ENCODE data around the gene HMOX2. TPM values are rescaled to one million over a fixed set of nuclear protein-coding genes. Genes with fewer than 3 reads are reported as not detected.
A peak's percentile ranks its signal among the peaks of the same experiment; 100 is the strongest.

The HMOX2 gene
- total and polyA plus RNA-seq, 4 donors: 37.6 to 57.8 (median 51.3) TPM

GRCh38 chr16:4552541-4552940, 76.3 kb downstream of the HMOX2 start:
- no peak overlapping the region for H3K9ac ChIP-seq (ENCODE audit: insufficient read depth in 1 of 2, low read length in 2 of 2)
- ATAC-seq (ENCODE audit: insufficient read depth, low FRiP score) (no peak), DNase-seq (peak; percentile 42 to 86 (median 64))
- no peaks in the 10 kb centered on the region for H3K27me3 ChIP-seq (ENCODE audit: control insufficient read depth in 3 of 3, insufficient read depth in 3 of 3, low read length in 2 of 3)
- H3K27ac ChIP-seq (ENCODE audit: low read depth in 1 of 2, low read length in 1 of 2): no peak overlapping the region
- peaks cover 0 to 16% (median 0%) of the 10 kb centered on the region in 5 donors for H3K4me1 ChIP-seq (ENCODE audit: control insufficient read depth in 5 of 5, insufficient read depth in 5 of 5, low read length in 5 of 5)
- H3K4me3 ChIP-seq: no peak overlapping the region
- TF ChIP-seq CTCF (IDR thresholded peaks at IDR 0.05; ENCODE audit: control extremely low read depth, extremely low read depth): no peak
- 64 to 78% methylated on average over 3 of the region's 3 CpGs for WGBS, 2 donors
- no peaks in the 10 kb centered on the region for H3K9me3 ChIP-seq (ENCODE audit: control insufficient read depth in 4 of 4, insufficient read depth in 3 of 4, low read length in 3 of 4)
- no peaks in the 10 kb centered on the region for H3K36me3 ChIP-seq (ENCODE audit: control insufficient read depth in 4 of 4, insufficient read depth in 4 of 4, low read length in 4 of 4)

GRCh38 chr16:4556112-4556511, 79.9 kb downstream of the HMOX2 start, which contains the start of gene C16orf96:
TSS of gene C16orf96 (plus strand) at chr16:4556340. CDS start at chr16:4556490, 150 bp downstream.
- Histone ChIP-seq H3K27ac (ENCODE audit: low read depth in 1 of 2, low read length in 1 of 2) (no peak within 1 kb of the TSS), H3K27me3 (ENCODE audit: control insufficient read depth in 3 of 3, insufficient read depth in 3 of 3, low read length in 2 of 3) (no peaks in the 10 kb centered on the region), H3K9ac (ENCODE audit: insufficient read depth in 1 of 2, low read length in 2 of 2) (no peak within 1 kb of the TSS), H3K36me3 (ENCODE audit: control insufficient read depth in 4 of 4, insufficient read depth in 4 of 4, low read length in 4 of 4) (no peaks in the 10 kb centered on the region), H3K9me3 (ENCODE audit: control insufficient read depth in 4 of 4, insufficient read depth in 3 of 4, low read length in 3 of 4) (no peaks in the 10 kb centered on the region), H3K4me1 (ENCODE audit: control insufficient read depth in 5 of 5, insufficient read depth in 5 of 5, low read length in 5 of 5) (peaks cover 0 to 16% (median 0%) of the 10 kb centered on the region in 5 donors), H3K4me3 (no peak within 1 kb of the TSS)
- 79 to 88% methylated on average over 4 of the region's 4 CpGs for WGBS, 2 donors
- no peak for DNase-seq
- ATAC-seq (ENCODE audit: insufficient read depth, low FRiP score): peak; percentile 27
- no peak for TF ChIP-seq CTCF (IDR thresholded peaks at IDR 0.05; ENCODE audit: control extremely low read depth, extremely low read depth)

GRCh38 chr16:4556580-4556979, 80.4 kb downstream of the HMOX2 start:
- Histone ChIP-seq H3K9ac (ENCODE audit: insufficient read depth in 1 of 2, low read length in 2 of 2) (no peak overlapping the region), H3K36me3 (ENCODE audit: control insufficient read depth in 4 of 4, insufficient read depth in 4 of 4, low read length in 4 of 4) (no peaks in the 10 kb centered on the region), H3K27me3 (ENCODE audit: control insufficient read depth in 3 of 3, insufficient read depth in 3 of 3, low read length in 2 of 3) (no peaks in the 10 kb centered on the region), H3K9me3 (ENCODE audit: control insufficient read depth in 4 of 4, insufficient read depth in 3 of 4, low read length in 3 of 4) (no peaks in the 10 kb centered on the region), H3K27ac (ENCODE audit: low read depth in 1 of 2, low read length in 1 of 2) (no peak overlapping the region), H3K4me1 (ENCODE audit: control insufficient read depth in 5 of 5, insufficient read depth in 5 of 5, low read length in 5 of 5) (peaks cover 0 to 16% (median 3%) of the 10 kb centered on the region in 5 donors), H3K4me3 (no peak overlapping the region)
- ATAC-seq (ENCODE audit: insufficient read depth, low FRiP score) (no peak), DNase-seq (no peak)
- 76 to 86% methylated on average over 14 of the region's 14 CpGs for WGBS, 2 donors
- no peak for TF ChIP-seq CTCF (IDR thresholded peaks at IDR 0.05; ENCODE audit: control extremely low read depth, extremely low read depth)

GRCh38 chr16:4557973-4558372, 81.8 kb downstream of the HMOX2 start:
- DNase-seq: no peak
- no peak for TF ChIP-seq CTCF (IDR thresholded peaks at IDR 0.05; ENCODE audit: control extremely low read depth, extremely low read depth)
- 84 to 92% methylated on average over 10 of the region's 10 CpGs for WGBS, 2 donors

More at GRCh38 chr16:4557973-4558372, 81.8 kb downstream of the HMOX2 start:
- Histone ChIP-seq H3K9me3 (ENCODE audit: control insufficient read depth in 4 of 4, insufficient read depth in 3 of 4, low read length in 3 of 4) (no peaks in the 10 kb centered on the region), H3K27me3 (ENCODE audit: control insufficient read depth in 3 of 3, insufficient read depth in 3 of 3, low read length in 2 of 3) (no peaks in the 10 kb centered on the region), H3K27ac (ENCODE audit: low read depth in 1 of 2, low read length in 1 of 2) (no peak overlapping the region), H3K9ac (ENCODE audit: insufficient read depth in 1 of 2, low read length in 2 of 2) (no peak overlapping the region), H3K4me3 (no peak overlapping the region), H3K4me1 (ENCODE audit: control insufficient read depth in 5 of 5, insufficient read depth in 5 of 5, low read length in 5 of 5) (peaks cover 0 to 6% (median 2%) of the 10 kb centered on the region in 5 donors), H3K36me3 (ENCODE audit: control insufficient read depth in 4 of 4, insufficient read depth in 4 of 4, low read length in 4 of 4) (no peaks in the 10 kb centered on the region)
- ATAC-seq (ENCODE audit: insufficient read depth, low FRiP score): no peak
